ENCODE data around the gene SALL1. TPM values are rescaled to one million over a fixed set of nuclear protein-coding genes. Genes with fewer than 3 reads are reported as not detected.

The SALL1 gene
- total RNA-seq, 4 donors from 2014 or later: 2.1 to 56.0 (median 9.5) TPM

DNA sequence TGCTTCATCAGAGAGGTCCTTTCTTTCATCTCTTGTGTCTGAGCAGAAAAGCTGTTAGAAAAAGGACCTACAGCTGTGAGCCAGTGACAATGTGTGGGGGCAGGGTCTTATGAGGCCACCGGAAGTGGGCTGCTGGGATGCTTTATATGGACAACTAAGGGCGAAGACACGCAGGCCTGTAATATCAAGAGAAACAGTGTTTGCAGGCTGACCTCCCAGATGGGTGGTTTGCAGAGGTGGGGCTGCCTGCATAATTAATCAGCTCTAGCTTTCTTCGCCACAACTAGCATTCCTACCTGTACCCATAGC lies 30.4 kb upstream of the SALL1 start:
- Histone ChIP-seq H3K4me1 (peaks cover 0 to 4% of the 10 kb centered on the region in 2 donors), H3K9me3 (no peaks in the 10 kb centered on the region), H3K27me3 (no peaks in the 10 kb centered on the region), H3K4me3 (no peak overlapping the region), H3K27ac (no peak overlapping the region), H3K36me3 (no peaks in the 10 kb centered on the region)
- DNase-seq: no peak
- TF ChIP-seq POLR2A (IDR thresholded peaks at IDR 0.05): no peak
- TF ChIP-seq, protein P1, sequence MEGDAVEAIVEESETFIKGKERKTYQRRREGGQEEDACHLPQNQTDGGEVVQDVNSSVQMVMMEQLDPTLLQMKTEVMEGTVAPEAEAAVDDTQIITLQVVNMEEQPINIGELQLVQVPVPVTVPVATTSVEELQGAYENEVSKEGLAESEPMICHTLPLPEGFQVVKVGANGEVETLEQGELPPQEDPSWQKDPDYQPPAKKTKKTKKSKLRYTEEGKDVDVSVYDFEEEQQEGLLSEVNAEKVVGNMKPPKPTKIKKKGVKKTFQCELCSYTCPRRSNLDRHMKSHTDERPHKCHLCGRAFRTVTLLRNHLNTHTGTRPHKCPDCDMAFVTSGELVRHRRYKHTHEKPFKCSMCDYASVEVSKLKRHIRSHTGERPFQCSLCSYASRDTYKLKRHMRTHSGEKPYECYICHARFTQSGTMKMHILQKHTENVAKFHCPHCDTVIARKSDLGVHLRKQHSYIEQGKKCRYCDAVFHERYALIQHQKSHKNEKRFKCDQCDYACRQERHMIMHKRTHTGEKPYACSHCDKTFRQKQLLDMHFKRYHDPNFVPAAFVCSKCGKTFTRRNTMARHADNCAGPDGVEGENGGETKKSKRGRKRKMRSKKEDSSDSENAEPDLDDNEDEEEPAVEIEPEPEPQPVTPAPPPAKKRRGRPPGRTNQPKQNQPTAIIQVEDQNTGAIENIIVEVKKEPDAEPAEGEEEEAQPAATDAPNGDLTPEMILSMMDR (IDR thresholded peaks at IDR 0.05): no peak
- intact Hi-C loops (cut with DNase I; ENCODE audit: low total_unique reads): no loop called here

DNA sequence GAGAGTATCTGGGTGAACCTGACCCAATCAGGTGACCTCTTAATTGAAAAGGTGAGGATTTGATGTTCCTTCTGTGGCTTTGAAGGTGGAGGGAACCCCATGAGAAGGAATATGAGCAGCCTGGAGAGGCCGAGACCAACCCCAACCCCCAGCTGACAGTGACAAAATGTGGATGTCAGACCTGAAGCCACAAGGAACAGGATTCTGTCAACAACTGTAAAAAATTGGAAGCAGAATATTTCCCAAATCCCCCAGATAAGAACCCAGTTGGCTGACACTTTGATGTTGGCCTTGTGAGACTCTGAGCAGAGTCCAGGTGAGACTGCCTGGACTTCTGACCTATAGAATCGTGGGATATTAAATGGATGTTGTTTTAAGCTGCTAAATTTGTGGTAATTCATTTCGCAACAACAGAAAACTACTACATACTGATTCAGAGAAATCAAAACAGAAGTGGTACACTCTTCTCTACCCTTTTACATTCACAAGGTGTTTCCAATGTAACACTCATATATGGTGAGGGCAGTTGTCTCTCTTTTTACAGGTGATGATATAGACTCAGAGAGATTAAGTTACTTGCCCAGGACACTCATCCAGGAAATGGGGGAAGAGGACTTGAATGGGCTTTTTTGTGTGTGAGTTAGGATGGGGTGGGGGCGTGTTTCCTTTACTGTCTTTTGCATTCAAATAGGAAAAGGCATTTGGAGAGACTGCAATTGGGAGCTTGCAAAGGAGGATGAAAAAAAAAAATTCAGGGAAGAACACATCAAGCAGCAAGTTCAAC lies 29.8 kb upstream of the SALL1 start:
- peak overlapping the region; percentile 30 to 55 for H3K27ac ChIP-seq
- TF ChIP-seq, protein P1 (IDR thresholded peaks at IDR 0.05): no peak
- no peak for TF ChIP-seq POLR2A (IDR thresholded peaks at IDR 0.05)
- DNase-seq: no peak
- no peaks in the 10 kb centered on the region for H3K36me3 ChIP-seq
- intact Hi-C loops (cut with DNase I; ENCODE audit: low total_unique reads): no loop called here
- H3K27me3 ChIP-seq: no peaks in the 10 kb centered on the region
- H3K4me3 ChIP-seq: no peak overlapping the region
- no peaks in the 10 kb centered on the region for H3K9me3 ChIP-seq
- H3K4me1 ChIP-seq: peaks cover 0 to 4% of the 10 kb centered on the region in 2 donors

GRCh38 chr16:51175081-51175480 lies 24.0 kb upstream of the SALL1 start:
- no peaks in the 10 kb centered on the region for H3K36me3 ChIP-seq
- TF ChIP-seq, protein P1 (IDR thresholded peaks at IDR 0.05): no peak
- no peak for TF ChIP-seq POLR2A (IDR thresholded peaks at IDR 0.05)
- DNase-seq: no peak
- H3K27ac ChIP-seq: no peak overlapping the region
- H3K4me3 ChIP-seq: no peak overlapping the region
- H3K9me3 ChIP-seq: no peaks in the 10 kb centered on the region
- H3K27me3 ChIP-seq: no peaks in the 10 kb centered on the region
- peaks cover 0 to under 1% of the 10 kb centered on the region in 2 donors for H3K4me1 ChIP-seq
- intact Hi-C loops (cut with DNase I; ENCODE audit: low total_unique reads): no loop called here

GRCh38 chr16:51172368-51172767 lies 21.3 kb upstream of the SALL1 start:
- Histone ChIP-seq H3K27me3 (no peaks in the 10 kb centered on the region), H3K27ac (no peak overlapping the region), H3K4me1 (no peaks in the 10 kb centered on the region), H3K4me3 (no peak overlapping the region), H3K36me3 (no peaks in the 10 kb centered on the region), H3K9me3 (no peaks in the 10 kb centered on the region)
- no peak for DNase-seq
- intact Hi-C loops (cut with DNase I; ENCODE audit: low total_unique reads): no loop called here
- TF ChIP-seq, protein P1 (IDR thresholded peaks at IDR 0.05): no peak
- TF ChIP-seq POLR2A (IDR thresholded peaks at IDR 0.05): no peak

DNA sequence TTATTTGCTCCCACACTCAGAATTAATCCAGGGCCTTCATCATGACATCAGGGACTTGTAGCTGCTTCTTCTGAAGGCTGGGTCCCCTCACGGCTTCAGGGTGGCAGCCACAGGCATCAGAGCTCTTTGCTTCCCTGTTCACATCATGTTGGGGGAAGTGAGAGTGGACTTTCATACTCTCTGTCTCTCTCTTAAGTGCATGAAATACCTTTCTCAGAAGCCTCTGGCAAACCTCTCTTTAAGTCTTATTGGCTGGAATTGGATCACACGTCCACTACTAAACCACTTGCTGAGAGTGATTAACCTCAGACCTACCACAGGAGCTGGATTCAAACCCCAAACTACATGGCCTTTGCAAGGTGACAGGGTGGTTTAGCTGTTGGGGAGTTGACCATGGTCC lies 17.7 kb upstream of the SALL1 start:
- intact Hi-C loops (cut with DNase I; ENCODE audit: low total_unique reads): no loop called here
- DNase-seq: no peak
- no peaks in the 10 kb centered on the region for H3K4me1 ChIP-seq
- no peak for TF ChIP-seq POLR2A (IDR thresholded peaks at IDR 0.05)
- TF ChIP-seq, protein P1 (IDR thresholded peaks at IDR 0.05): no peak
- H3K4me3 ChIP-seq: no peak overlapping the region
- no peaks in the 10 kb centered on the region for H3K27me3 ChIP-seq
- no peaks in the 10 kb centered on the region for H3K9me3 ChIP-seq
- no peaks in the 10 kb centered on the region for H3K36me3 ChIP-seq
- H3K27ac ChIP-seq: no peak overlapping the region

Data from uterus (tissue), 4 donors.